A549 treated with dexamethasone at 1 μM for 4 hours (cell line): Measurements from ENCODE around the gene GPANK1. TPM values are rescaled to one million over a fixed set of nuclear protein-coding genes. Genes with fewer than 3 reads are reported as not detected.

ENCODE experiments used
- total RNA-seq: library from RNA; stranded (reverse); fragments of 200-300 nt; extraction: Qiagen RNA extraction; gene quantifications from 5 replicates; pipeline ENCODE4 v1.2.3, GENCODE V29; 2022

Gene GPANK1
- total RNA-seq: 8.9 to 12.1 TPM (median 11.6 TPM) in 5 replicates

GRCh38 chr6:31664790-31665500 is at the start of gene GPANK1:
TSS of gene GPANK1 (minus strand) at chr6:31664997. CDS start at chr6:31664478, 519 bp downstream.

GRCh38 chr6:31706599-31706998 is 41.8 kb upstream of the GPANK1 start, which contains the start of gene LY6G6F:
TSS of gene LY6G6F (plus strand) at chr6:31706866. CDS start at chr6:31706907, 41 bp downstream.

GRCh38 chr6:31702819-31703716 is 38.3 kb upstream of the GPANK1 start, which contains the start of gene ABHD16A:
TSS of gene ABHD16A (minus strand) at chr6:31703324. CDS start at chr6:31703281, 43 bp downstream.

GRCh38 chr6:31680226-31681134 is 15.7 kb upstream of the GPANK1 start, which contains the start of gene LY6G5C:
TSS of gene LY6G5C (minus strand) at chr6:31681067. CDS start at chr6:31680373, 694 bp downstream.

GRCh38 chr6:31669676-31670075 is 4.9 kb upstream of the GPANK1 start, which contains the start of gene LY6G5B:
TSS of gene LY6G5B (plus strand) at chr6:31669976. CDS start at chr6:31670951, 975 bp downstream.

GRCh38 chr6:31665501-31666336 is 922 bp upstream of the GPANK1 start, which contains the start of gene CSNK2B:
TSS of gene CSNK2B (plus strand) at chr6:31666080. CDS start at chr6:31666832, 752 bp downstream.

GRCh38 chr6:31660381-31661261 is 4.2 kb downstream of the GPANK1 start, which contains the start of gene C6orf47:
TSS of gene C6orf47 (minus strand) at chr6:31660778. CDS start at chr6:31659947, 831 bp downstream.

GRCh38 chr6:31655349-31656237 is 9.2 kb downstream of the GPANK1 start, which contains the start of gene APOM:
TSS of gene APOM (plus strand) at chr6:31655894. CDS start at chr6:31655967, 73 bp downstream.

GRCh38 chr6:31620586-31621319 is 44.0 kb downstream of the GPANK1 start, which contains the start of gene PRRC2A:
TSS of gene PRRC2A (plus strand) at chr6:31620715. CDS start at chr6:31622790, 2,075 bp downstream.

GRCh38 chr6:31614684-31615578 is 49.9 kb downstream of the GPANK1 start, which contains the start of gene AIF1:
TSS of gene AIF1 (plus strand) at chr6:31615234. CDS start at chr6:31615330, 96 bp downstream.

Other genes starting within 250 kb of the GPANK1 start
- 5.3 to 7.8 TPM (median 7.0 TPM) in 5 replicates for gene MICB, start 166.9 kb downstream of the GPANK1 start, total RNA-seq
- not detected in 5 replicates for gene MCCD1, start 136.0 kb downstream of the GPANK1 start, total RNA-seq
- 267 to 386 TPM (median 346 TPM) in 5 replicates for gene DDX39B, start 123.0 kb downstream of the GPANK1 start, total RNA-seq
- gene ATP6V1G2, start 118.4 kb downstream of the GPANK1 start, total RNA-seq: 0.42 to 0.88 TPM (median 0.78 TPM) in 5 replicates
- 8.9 to 13.0 TPM (median 12.2 TPM) in 5 replicates for gene NFKBIL1, start 117.4 kb downstream of the GPANK1 start, total RNA-seq
- gene LTA, start 92.7 kb downstream of the GPANK1 start, total RNA-seq: 0.06 to 0.21 TPM (median 0.12 TPM) in 4 of 5 replicates, not detected in the other
- gene TNF, start 89.4 kb downstream of the GPANK1 start, total RNA-seq: 0.06 TPM in 1 of 5 replicates, not detected in the others
- gene LTB, start 82.6 kb downstream of the GPANK1 start, total RNA-seq: 0.20 to 0.46 TPM (median 0.32 TPM) in 5 replicates
- 0.11 TPM in 1 of 5 replicates, not detected in the others for gene LST1, start 78.7 kb downstream of the GPANK1 start, total RNA-seq
- gene NCR3, start 72.0 kb downstream of the GPANK1 start, total RNA-seq: not detected in 5 replicates
- not detected in 5 replicates for gene AIF1, start 49.8 kb downstream of the GPANK1 start, total RNA-seq
- 60.5 to 88.7 TPM (median 87.7 TPM) in 5 replicates for gene PRRC2A, start 44.3 kb downstream of the GPANK1 start, total RNA-seq
- 106 to 143 TPM (median 140 TPM) in 5 replicates for gene BAG6, start 12.3 kb downstream of the GPANK1 start, total RNA-seq
- 2.7 to 3.8 TPM (median 3.3 TPM) in 5 replicates for gene APOM, start 9.1 kb downstream of the GPANK1 start, total RNA-seq
- 11.3 to 13.3 TPM (median 12.8 TPM) in 5 replicates for gene C6orf47, start 4.2 kb downstream of the GPANK1 start, total RNA-seq
- 165 to 180 TPM (median 171 TPM) in 5 replicates for gene CSNK2B, start 1.1 kb upstream of the GPANK1 start, total RNA-seq
- 2.7 to 4.4 TPM (median 4.0 TPM) in 5 replicates for gene LY6G5B, start 5.0 kb upstream of the GPANK1 start, total RNA-seq
- 0.82 to 1.8 TPM (median 1.4 TPM) in 5 replicates for gene LY6G5C, start 16.1 kb upstream of the GPANK1 start, total RNA-seq
- 13.2 to 16.4 TPM (median 15.7 TPM) in 5 replicates for gene ABHD16A, start 38.3 kb upstream of the GPANK1 start, total RNA-seq
- gene LY6G6F, start 41.9 kb upstream of the GPANK1 start, total RNA-seq: not detected in 5 replicates
- not detected in 5 replicates for gene LY6G6D, start 50.4 kb upstream of the GPANK1 start, total RNA-seq
- 0.08 to 0.12 TPM in 2 of 5 replicates, not detected in the others for gene LY6G6C, start 56.7 kb upstream of the GPANK1 start, total RNA-seq
- not detected in 5 replicates for gene MPIG6B, start 58.4 kb upstream of the GPANK1 start, total RNA-seq
- gene DDAH2, start 64.3 kb upstream of the GPANK1 start, total RNA-seq: 24.9 to 30.6 TPM (median 28.7 TPM) in 5 replicates
- 438 to 455 TPM (median 449 TPM) in 5 replicates for gene CLIC1, start 71.5 kb upstream of the GPANK1 start, total RNA-seq
- gene MSH5, start 75.0 kb upstream of the GPANK1 start, total RNA-seq: 8.4 to 14.3 TPM (median 14.1 TPM) in 5 replicates
- gene SAPCD1, start 97.7 kb upstream of the GPANK1 start, total RNA-seq: 2.1 to 3.7 TPM (median 3.5 TPM) in 5 replicates
- 0.94 to 1.9 TPM (median 1.7 TPM) in 5 replicates for gene VWA7, start 112.3 kb upstream of the GPANK1 start, total RNA-seq
- gene VARS1, start 130.8 kb upstream of the GPANK1 start, total RNA-seq: 39.7 to 58.5 TPM (median 57.1 TPM) in 5 replicates
- 47.5 to 56.4 TPM (median 52.4 TPM) in 5 replicates for gene LSM2, start 142.0 kb upstream of the GPANK1 start, total RNA-seq
- gene HSPA1L, start 150.3 kb upstream of the GPANK1 start, total RNA-seq: 1.1 to 1.8 TPM (median 1.7 TPM) in 5 replicates
- 104 to 243 TPM (median 196 TPM) in 5 replicates for gene HSPA1A, start 150.5 kb upstream of the GPANK1 start, total RNA-seq
- 73.0 to 177 TPM (median 144 TPM) in 5 replicates for gene HSPA1B, start 162.7 kb upstream of the GPANK1 start, total RNA-seq
- 22.0 to 34.1 TPM (median 28.7 TPM) in 5 replicates for gene NEU1, start 197.8 kb upstream of the GPANK1 start, total RNA-seq
- 0.04 to 0.06 TPM in 2 of 5 replicates, not detected in the others for gene SLC44A4, start 214.0 kb upstream of the GPANK1 start, total RNA-seq
- gene EHMT2, start 232.7 kb upstream of the GPANK1 start, total RNA-seq: 18.2 to 30.9 TPM (median 28.3 TPM) in 5 replicates
- gene ZBTB12, start 237.1 kb upstream of the GPANK1 start, total RNA-seq: 2.9 to 4.4 TPM (median 3.9 TPM) in 5 replicates